GM12878 (cell line): ENCODE results near the gene DLG4. TPM values are rescaled to one million over a fixed set of nuclear protein-coding genes. Genes with fewer than 3 reads are reported as not detected.

Experiments
- ATAC-seq: fragments of 200-7000 bp; cut with Tn5 transposase; 3 replicates; pipeline ENCODE4 v1.9.1; 2020; ENCODE audit warnings: mild to moderate bottlenecking, moderate library complexity
- BruUV-seq: library from RNA; stranded (reverse); fragments of 400-500 nt; replicated peaks from 2 replicates; lab custom pipeline; 2021; lab: Mats Ljungman, UMichigan
- CTCF ChIA-PET: fragments of 300-600 bp; sonication (Branson Sonifier 250); formaldehyde crosslinking; extraction: SDS; loops from one replicate; lab custom pipeline; 2021; ENCODE audit warnings: inconsistent platforms; lab: Yijun Ruan, JAX
- POLR2A ChIA-PET: fragments of 350-600 bp; formaldehyde crosslinking; extraction: SDS; loops from one replicate; lab custom pipeline; 2021; ENCODE audit warnings: inconsistent platforms; lab: Charles Lee
- RAD21 ChIA-PET: fragments of 300-600 bp; sonication (Branson Sonifier 250); formaldehyde crosslinking; loops from one replicate; lab custom pipeline; 2023; ENCODE audit warnings: antibody characterized with exemption; ENCODE audit not compliant: unreplicated experiment; lab: Charles Lee
- SMC1A ChIA-PET: fragments of 300-600 bp; sonication (Branson Sonifier 250); formaldehyde crosslinking; loops from one replicate; lab custom pipeline; 2023; ENCODE audit not compliant: unreplicated experiment, uncharacterized antibody; lab: Charles Lee
- DNase-seq: peaks from one replicate; pipeline ENCODE4 v3.0.0-alpha.2; 2011; ENCODE audit warnings: low read depth, low spot score
- FAIRE-seq: peaks from 3 replicates; lab custom pipeline; 2011; peaks lifted over from hg19 to GRCh38; lab: Jason Lieb, UNC
- H2AFZ ChIP-seq: 2 replicates; pipeline ENCODE4 v1.6.0; 2011; ENCODE audit warnings: low read depth, low read length, control low read depth; ENCODE audit not compliant: control insufficient read depth
- H3K27ac ChIP-seq: 2 replicates; pipeline ENCODE4 v1.5.1; 2011; ENCODE audit warnings: control low read depth; ENCODE audit not compliant: control insufficient read depth, insufficient read depth
- H3K27me3 ChIP-seq, 2 experiments: replicated peaks in 1 of 2; 2 replicates each; pipeline versions ENCODE4 v1.6.0 to v1.6.1; 2011; ENCODE audit warnings: low read length in 1 of 2; ENCODE audit not compliant: control insufficient read depth in 2 of 2, insufficient read depth in 2 of 2
- H3K36me3 ChIP-seq, 2 experiments: 2 replicates each; pipeline ENCODE4 v1.5.1; 2011; ENCODE audit warnings: low read length in 1 of 2; ENCODE audit not compliant: control insufficient read depth in 2 of 2, insufficient read depth in 2 of 2
- H3K4me1 ChIP-seq: 2 replicates; pipeline ENCODE4 v1.6.1; 2011; ENCODE audit warnings: mild to moderate bottlenecking, low read length, moderate library complexity, mixed read lengths; ENCODE audit not compliant: control insufficient read depth, insufficient read depth
- H3K4me2 ChIP-seq: 2 replicates; pipeline ENCODE4 v1.6.0; 2011; ENCODE audit warnings: control low read depth; ENCODE audit not compliant: control insufficient read depth, insufficient read depth
- H3K4me3 ChIP-seq: fragments of 200-600 bp; sonication (generic); 2 replicates; pipeline ENCODE4 v1.5.1; 2016
- H3K79me2 ChIP-seq: 2 replicates; pipeline ENCODE4 v1.6.0; 2011; ENCODE audit warnings: low read length; ENCODE audit not compliant: control insufficient read depth, insufficient read depth
- H3K9ac ChIP-seq: 2 replicates; pipeline ENCODE4 v1.8.0; 2011; ENCODE audit warnings: low read length, control low read depth, mixed read lengths; ENCODE audit not compliant: control insufficient read depth, insufficient read depth
- H3K9me3 ChIP-seq: replicated peaks from 3 replicates; pipeline ENCODE4 v1.5.1; 2011; ENCODE audit warnings: mild to moderate bottlenecking, low read length; ENCODE audit not compliant: control insufficient read depth, insufficient read depth
- H4K20me1 ChIP-seq: 2 replicates; pipeline ENCODE4 v1.6.0; 2011; ENCODE audit not compliant: control insufficient read depth, insufficient read depth
- EED ChIP-seq: sonication (generic); IDR thresholded peaks from 2 replicates; pipeline ENCODE4 v1.6.1; 2016; ENCODE audit warnings: antibody characterized with exemption, low read depth
- IKZF1 ChIP-seq: fragments of 450-650 bp; conservative IDR thresholded peaks from 2 replicates; pipeline ENCODE4 v1.6.1; 2017; ENCODE audit warnings: antibody characterized with exemption, mild to moderate bottlenecking
- MEF2B ChIP-seq: fragments of 450-650 bp; IDR thresholded peaks from 2 replicates; pipeline ENCODE4 v1.6.1; 2018; ENCODE audit warnings: mild to moderate bottlenecking, moderate library complexity; ENCODE audit not compliant: partially characterized antibody, poor library complexity, severe bottlenecking
- SPI1 ChIP-seq: IDR thresholded peaks from 2 replicates; pipeline ENCODE4 v1.6.1; 2011; ENCODE audit warnings: low read depth, mild to moderate bottlenecking, low read length, moderate library complexity, borderline replicate concordance; ENCODE audit not compliant: insufficient read depth
- SUPT20H ChIP-seq: IDR thresholded peaks from 2 replicates; pipeline ENCODE4 v1.6.1; 2011; ENCODE audit warnings: low read depth, mild to moderate bottlenecking, low read length, moderate library complexity, borderline replicate concordance; ENCODE audit not compliant: control insufficient read depth
- ZNF217 ChIP-seq: fragments of 450-650 bp; IDR thresholded peaks from 2 replicates; pipeline ENCODE4 v1.6.1; 2017; ENCODE audit warnings: antibody characterized with exemption, mild to moderate bottlenecking
- WGBS: methylation state at CpG from one replicate; pipeline ENCODE4 v1.1.6; 2016; ENCODE audit warnings: low lambda C conversion rate; ENCODE audit not compliant: insufficient replicate concordance, insufficient coverage; ENCODE audit errors: missing lambda C conversion rate; 5-methylcytosine and 5-hydroxymethylcytosine counted together
- in situ Hi-C: fragments of 300-500 bp; cut with MboI; formaldehyde crosslinking; loops from 9 replicates; pipeline ENCODE4 v1.14.3; 2018; ENCODE audit warnings: mixed read lengths
- intact Hi-C: fragments of 100-400 bp; cut with micrococcal nuclease; formaldehyde crosslinking; loops from one replicate; pipeline ENCODE4 v1.14.2; 2022; ENCODE audit not compliant: unreplicated experiment
- polyA plus RNA-seq, 11 experiments: library from polyadenylated mRNA; depleted of rRNA in 4 of 11; unstranded in 6 of 11; stranded (reverse) in 5 of 11; fragments of >200 nt; fragmentation: Nextera tagmentation in 4 of 11; fragmentation: Illumina TruSeq in 1 of 11; extraction: Ambion mirVana in 4 of 11; extraction: Trizol in 1 of 11; gene quantifications; 1 replicate in 1 of 11; 2 replicates in 10 of 11; pipeline versions ENCODE4 v1.2.1 to v1.2.3, GENCODE V29; 2011 to 2016; ENCODE audit warnings: inconsistent platforms in 2 of 11, missing spikeins in 2 of 11, low read depth in 1 of 11
- total RNA-seq, 4 experiments: library from RNA; depleted of rRNA in 3 of 4; stranded (reverse); fragments of >200 nt in 3 of 4; fragmentation: Illumina TruSeq in 1 of 4; extraction: Trizol in 1 of 4; gene quantifications; 2 replicates each; pipeline versions ENCODE4 v1.2.1 to v1.2.3, GENCODE V29; 2013 to 2021
- TF ChIP-seq, protein P1 (sequence below): fragments of 450-650 bp; IDR thresholded peaks from 2 replicates; pipeline ENCODE4 v1.6.1; 2018; ENCODE audit warnings: borderline replicate concordance, mild to moderate bottlenecking; ENCODE audit not compliant: partially characterized antibody
- TF ChIP-seq, protein P2 (sequence below): IDR thresholded peaks from 2 replicates; pipeline ENCODE4 v1.6.1; 2012; ENCODE audit warnings: low read depth, low read length, improper control_type of control experiment

Gene DLG4
- total and polyA plus RNA-seq, 10 of the 15 experiments (the other 5 are each of a cell fraction or from before 2014, with no cell fraction given) = 0.07 to 4.1 (median 1.3) TPM

DNA sequence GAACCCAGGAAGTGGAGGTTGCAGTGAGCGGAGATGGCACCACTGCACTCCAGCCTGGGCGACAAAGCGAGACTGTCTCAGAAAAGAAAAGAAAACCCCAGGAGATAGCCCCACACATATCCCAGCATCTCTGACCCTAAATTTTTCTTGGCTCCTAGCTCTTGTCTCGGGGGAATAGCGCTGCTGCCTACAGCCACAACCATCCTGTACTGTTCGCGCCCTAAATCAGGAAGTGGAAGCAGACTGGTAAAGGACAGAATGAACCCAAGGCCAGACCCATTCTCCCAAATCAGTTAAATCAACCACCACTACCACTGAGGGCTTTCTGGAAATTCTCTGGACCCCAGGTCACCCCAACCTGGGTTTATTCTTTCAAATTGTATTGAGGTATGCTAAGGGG lies 30.2 kb upstream of the DLG4 start:
- ChIA-PET POLR2A (interaction anchor here (0.6 to 4.4 kb wide), 7 partner anchors 10 to 80 kb away, joined by 3 to 99 read pairs (median 7); partner anchors contain the start of genes ACADVL, DLG4, DVL2 and GABARAP), RAD21 (interaction anchor here (0.7 to 1.4 kb wide), 8 partner anchors 9 to 633 kb away, joined by 3 to 9 read pairs (median 4); partner anchors contain the start of genes ACADVL, DLG4, DVL2 and PHF23), SMC1A (interaction anchor here (0.7 to 3.6 kb wide), 6 partner anchors 9 to 29 kb away, joined by 3 to 26 read pairs (median 4); partner anchors contain the start of genes ACADVL, DVL2, GABARAP and PHF23), CTCF (interaction anchor here (1.0 to 3.2 kb wide), 5 partner anchors 8 to 48 kb away, joined by 3 to 18 read pairs (median 5); partner anchors contain the start of genes ACADVL, DLG4 and PHF23)
- intact Hi-C loops = loop anchor here (1.0 kb wide), 1 partner anchor 8 kb away; the partner anchor contains the start of gene GABARAP
- Histone ChIP-seq H3K9ac (peak overlapping the region; percentile 91), H3K79me2 (peaks cover 60% of the 10 kb centered on the region), H3K27ac (peak overlapping the region; percentile 87), H2AFZ (no peak overlapping the region), H4K20me1 (no peaks in the 10 kb centered on the region), H3K36me3 (peaks cover 6 to 14% of the 10 kb centered on the region in 2 experiments; a peak in 3 of 4 replicates), H3K4me1 (peaks cover 10% of the 10 kb centered on the region), H3K27me3 (no peaks in the 10 kb centered on the region), H3K4me3 (peak overlapping the region; percentile 90), H3K9me3 (no peaks in the 10 kb centered on the region), H3K4me2 (peak overlapping the region; percentile 89)
- no TSS peak for BruUV-seq
- no peak for DNase-seq
- TF ChIP-seq ZNF217 = no peak
- TF ChIP-seq, protein P1, sequence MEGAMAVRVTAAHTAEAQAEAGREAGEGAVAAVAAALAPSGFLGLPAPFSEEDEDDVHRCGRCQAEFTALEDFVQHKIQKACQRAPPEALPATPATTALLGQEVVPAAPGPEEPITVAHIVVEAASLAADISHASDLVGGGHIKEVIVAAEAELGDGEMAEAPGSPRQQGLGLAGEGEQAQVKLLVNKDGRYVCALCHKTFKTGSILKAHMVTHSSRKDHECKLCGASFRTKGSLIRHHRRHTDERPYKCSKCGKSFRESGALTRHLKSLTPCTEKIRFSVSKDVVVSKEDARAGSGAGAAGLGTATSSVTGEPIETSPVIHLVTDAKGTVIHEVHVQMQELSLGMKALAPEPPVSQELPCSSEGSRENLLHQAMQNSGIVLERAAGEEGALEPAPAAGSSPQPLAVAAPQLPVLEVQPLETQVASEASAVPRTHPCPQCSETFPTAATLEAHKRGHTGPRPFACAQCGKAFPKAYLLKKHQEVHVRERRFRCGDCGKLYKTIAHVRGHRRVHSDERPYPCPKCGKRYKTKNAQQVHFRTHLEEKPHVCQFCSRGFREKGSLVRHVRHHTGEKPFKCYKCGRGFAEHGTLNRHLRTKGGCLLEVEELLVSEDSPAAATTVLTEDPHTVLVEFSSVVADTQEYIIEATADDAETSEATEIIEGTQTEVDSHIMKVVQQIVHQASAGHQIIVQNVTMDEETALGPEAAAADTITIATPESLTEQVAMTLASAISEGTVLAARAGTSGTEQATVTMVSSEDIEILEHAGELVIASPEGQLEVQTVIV = peak; percentile 20
- TF ChIP-seq EED = peak; percentile 7; the same call in 1 of the 2 replicates
- peak; percentile 83 for TF ChIP-seq MEF2B
- TF ChIP-seq, protein P2, sequence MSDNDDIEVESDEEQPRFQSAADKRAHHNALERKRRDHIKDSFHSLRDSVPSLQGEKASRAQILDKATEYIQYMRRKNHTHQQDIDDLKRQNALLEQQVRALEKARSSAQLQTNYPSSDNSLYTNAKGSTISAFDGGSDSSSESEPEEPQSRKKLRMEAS = no peak
- no peak for TF ChIP-seq SUPT20H
- peak; percentile 86; the same call in 1 of the 2 replicates for TF ChIP-seq SPI1
- peak; percentile 40; the same call in 1 of the 2 replicates for TF ChIP-seq IKZF1
- 10% methylated on average over 7 of the region's 7 CpGs for WGBS
- in situ Hi-C loops = no loop called here
- peak; percentile 29 for ATAC-seq
- no peak for FAIRE-seq
